Ishikawa (cell line): ENCODE results near the gene GRK1.

Experiments
- CEBPB ChIP-seq: IDR thresholded peaks from 2 replicates; pipeline ENCODE4 v1.6.1; 2012
- CREB1 ChIP-seq: IDR thresholded peaks from 2 replicates; pipeline ENCODE4 v1.6.1; 2012; ENCODE audit warnings: low read depth
- EP300 ChIP-seq: IDR thresholded peaks from 2 replicates; pipeline ENCODE4 v1.6.1; 2012; ENCODE audit warnings: borderline replicate concordance
- MAX ChIP-seq: IDR thresholded peaks from 2 replicates; pipeline ENCODE4 v1.6.1; 2012
- TCF12 ChIP-seq: IDR thresholded peaks from 2 replicates; pipeline ENCODE4 v1.6.1; 2012; ENCODE audit warnings: low read depth
- YY1 ChIP-seq: IDR thresholded peaks from 2 replicates; pipeline ENCODE4 v1.6.1; 2012; ENCODE audit warnings: low read depth

- TF ChIP-seq YY1 (no peak), CEBPB (no peak), TCF12 (no peak), EP300 (no peak), MAX (no peak), CREB1 (no peak)
Measured at GRCh38 chr13:113746143-113746525, 79.1 kb downstream of the GRK1 start.
